Activated CD4-positive, alpha-beta T cell treated with anti-CD3 and anti-CD28 coated beads for 36 hours (primary cell): ENCODE data around the gene FGD5. TPM values are rescaled to one million over a fixed set of nuclear protein-coding genes. Genes with fewer than 3 reads are reported as not detected.
"Not testable (repeated sequence)": the region's sequence is repeated elsewhere in the genome, so short reads cannot be mapped to it uniquely, and the experiment has no call there.

Source experiments
- ATAC-seq: fragments of 200-7000 bp; cut with Tn5 transposase; one replicate; pipeline ENCODE4 v1.10.0; 2021; ENCODE audit warnings: mild to moderate bottlenecking, moderate library complexity
- CTCF ChIA-PET: fragments of 350-600 bp; sonication (Branson Sonifier 250); formaldehyde crosslinking; loops from one replicate; lab custom pipeline; 2021; ENCODE audit warnings: antibody characterized with exemption; lab: Charles Lee
- POLR2A ChIA-PET: fragments of 350-600 bp; sonication (Branson Sonifier 250); formaldehyde crosslinking; loops from one replicate; lab custom pipeline; 2021; ENCODE audit warnings: antibody characterized with exemption, inconsistent platforms; lab: Charles Lee
- DNase-seq: peaks from one replicate; pipeline ENCODE4 v3.0.0-alpha.2; 2020
- H3K27ac Mint-ChIP-seq: one replicate; pipeline ENCODE4 v1.8.0; 2021; ENCODE audit warnings: mixed read lengths
- H3K27me3 Mint-ChIP-seq: one replicate; pipeline ENCODE4 v1.8.0; 2021; ENCODE audit warnings: mixed read lengths
- H3K36me3 Mint-ChIP-seq: one replicate; pipeline ENCODE4 v1.8.0; 2021; ENCODE audit warnings: low read depth, mixed read lengths
- H3K4me1 Mint-ChIP-seq: one replicate; pipeline ENCODE4 v1.8.0; 2021; ENCODE audit warnings: mixed read lengths
- H3K4me3 Mint-ChIP-seq: one replicate; pipeline ENCODE4 v1.8.0; 2021; ENCODE audit warnings: mild to moderate bottlenecking, moderate library complexity, mixed read lengths
- H3K9me3 Mint-ChIP-seq: one replicate; pipeline ENCODE4 v1.8.0; 2021; ENCODE audit warnings: low read depth, mixed read lengths
- intact Hi-C, 2 experiments: fragments of 100-400 bp; cut with DNase I in 1 of 2; cut with micrococcal nuclease in 1 of 2; formaldehyde crosslinking; loops; one replicate each; pipeline versions ENCODE4 v1.14.2 to v1.15.1; 2022 to 2024; cut with DNase I, micrococcal nuclease
- total RNA-seq, 2 experiments: library from RNA; stranded (reverse); gene quantifications; one replicate each; pipeline ENCODE4 v1.2.3, GENCODE V29; 2021

Gene FGD5
- total RNA-seq, 2 experiments from 2014 or later: 0.09 TPM; not detected in 1

- ChIA-PET CTCF (no interaction called here), POLR2A (no interaction called here)
- H3K36me3 Mint-ChIP-seq: no peaks in the 10 kb centered on the region
- H3K9me3 Mint-ChIP-seq: no peaks in the 10 kb centered on the region
- intact Hi-C loops: no loop called here
- no peak for ATAC-seq
- no peak for DNase-seq
- H3K27me3 Mint-ChIP-seq: peaks cover 47% of the 10 kb centered on the region
- H3K4me3 Mint-ChIP-seq: no peak overlapping the region
- H3K27ac Mint-ChIP-seq: no peak overlapping the region
- peaks cover 7% of the 10 kb centered on the region for H3K4me1 Mint-ChIP-seq
Measured at GRCh38 chr3:14808502-14809266, 10.1 kb upstream of the FGD5 start.

GRCh38 chr3:14809611-14810010 lies 9.2 kb upstream of the FGD5 start:
- intact Hi-C loops, POLR2A ChIA-PET, H3K36me3 Mint-ChIP-seq, ATAC-seq, H3K27ac Mint-ChIP-seq, H3K9me3 Mint-ChIP-seq, DNase-seq, H3K4me3 Mint-ChIP-seq, CTCF ChIA-PET, H3K4me1 Mint-ChIP-seq: not testable (repeated sequence)
- H3K27me3 Mint-ChIP-seq: peaks cover 45% of the 10 kb centered on the region

DNA sequence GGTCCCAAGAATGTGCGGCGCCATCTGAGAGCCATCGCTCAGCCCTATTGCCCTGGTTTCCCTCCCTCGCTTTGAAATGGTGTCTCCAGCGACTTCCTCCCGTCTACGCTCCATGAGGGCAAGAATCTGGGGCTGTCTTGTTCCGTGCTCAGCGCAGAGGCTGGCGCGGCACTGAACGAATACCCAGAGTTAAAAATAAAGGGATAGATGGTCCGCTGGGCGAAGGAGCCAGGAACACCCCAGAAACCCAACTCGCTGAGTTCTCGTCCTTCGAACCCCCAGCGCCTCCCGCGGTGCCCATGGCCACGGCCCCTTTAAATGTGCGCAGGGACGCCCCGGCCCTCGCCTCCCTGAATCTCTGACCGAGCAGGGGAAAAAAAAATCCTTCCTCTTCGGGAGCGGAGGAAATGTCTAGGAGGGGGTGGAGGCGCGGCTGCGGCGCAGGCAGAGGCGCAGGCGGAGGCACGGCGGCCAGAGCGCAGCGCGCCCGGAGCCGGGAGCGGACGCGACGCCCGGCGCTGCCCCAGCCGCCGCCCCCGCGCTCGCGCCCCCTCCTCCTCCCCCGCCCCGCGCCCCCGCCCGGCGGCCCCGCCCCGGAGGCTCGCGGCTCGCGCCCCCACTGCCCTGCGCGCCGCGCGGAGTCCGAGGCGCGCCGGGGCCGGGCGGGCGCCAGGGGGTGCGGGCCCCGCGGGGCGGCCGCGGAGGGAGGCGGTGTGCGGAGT lies 8.5 kb upstream of the FGD5 start:
- H3K4me1 Mint-ChIP-seq: peaks cover 5% of the 10 kb centered on the region
- ATAC-seq (no peak), DNase-seq (no peak)
- ChIA-PET CTCF (no interaction called here), POLR2A (no interaction called here)
- no peaks in the 10 kb centered on the region for H3K36me3 Mint-ChIP-seq
- peaks cover 45% of the 10 kb centered on the region for H3K27me3 Mint-ChIP-seq
- intact Hi-C loops: no loop called here
- H3K27ac Mint-ChIP-seq: no peak overlapping the region
- no peaks in the 10 kb centered on the region for H3K9me3 Mint-ChIP-seq
- no peak overlapping the region for H3K4me3 Mint-ChIP-seq

DNA sequence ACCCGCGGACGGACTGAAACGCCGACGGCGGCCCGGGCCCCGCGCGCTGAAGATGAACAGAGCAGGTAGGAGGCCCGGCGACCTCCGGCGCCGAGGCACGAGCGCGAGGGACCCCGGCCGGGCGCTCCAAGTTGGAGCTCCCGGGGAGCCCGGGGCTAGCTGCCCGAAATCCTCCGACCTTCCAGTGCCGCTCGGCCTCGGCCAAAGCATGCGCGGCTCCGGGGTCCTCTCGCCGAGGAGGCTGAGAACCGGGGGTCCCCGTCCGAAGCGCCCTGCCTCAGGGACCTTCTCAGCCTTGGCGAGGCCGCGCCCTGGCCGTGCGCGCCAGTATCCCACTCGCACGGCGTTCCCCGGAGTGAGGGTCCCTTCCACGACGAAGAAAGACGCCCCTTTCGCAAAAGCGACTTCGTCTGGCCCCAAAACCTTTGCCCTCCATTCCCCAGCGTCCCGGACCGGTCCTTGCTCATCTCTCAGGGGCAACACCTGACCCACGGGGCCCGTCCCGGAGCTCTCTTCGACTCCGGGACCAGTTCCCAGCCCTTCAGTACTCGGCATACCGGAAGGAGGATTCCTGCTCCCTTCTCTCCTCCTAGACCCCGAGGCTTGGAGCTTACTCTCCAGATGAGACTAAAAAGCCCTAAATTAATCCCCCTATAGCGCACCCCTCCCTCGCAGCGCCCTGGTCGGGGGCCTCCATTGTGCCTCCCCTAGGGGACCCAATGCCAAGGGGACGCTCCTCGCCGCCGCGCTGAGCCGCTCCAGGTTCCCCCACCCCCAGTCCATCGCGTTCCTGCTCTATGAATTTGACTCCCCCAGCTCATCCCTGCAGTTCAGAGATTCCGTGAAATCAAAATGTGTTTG lies 7.7 kb upstream of the FGD5 start:
- H3K4me3 Mint-ChIP-seq: no peak overlapping the region
- ChIA-PET POLR2A (no interaction called here), CTCF (no interaction called here)
- DNase-seq (no peak), ATAC-seq (no peak)
- peaks cover 44% of the 10 kb centered on the region for H3K27me3 Mint-ChIP-seq
- no peaks in the 10 kb centered on the region for H3K36me3 Mint-ChIP-seq
- H3K4me1 Mint-ChIP-seq: peaks cover 5% of the 10 kb centered on the region
- no peak overlapping the region for H3K27ac Mint-ChIP-seq
- intact Hi-C loops: no loop called here
- no peaks in the 10 kb centered on the region for H3K9me3 Mint-ChIP-seq

GRCh38 chr3:14811684-14812083 lies 7.1 kb upstream of the FGD5 start:
- ChIA-PET POLR2A (no interaction called here), CTCF (no interaction called here)
- no peak overlapping the region for H3K4me3 Mint-ChIP-seq
- no peak overlapping the region for H3K27ac Mint-ChIP-seq
- H3K9me3 Mint-ChIP-seq: no peaks in the 10 kb centered on the region
- H3K4me1 Mint-ChIP-seq: peaks cover 5% of the 10 kb centered on the region
- H3K36me3 Mint-ChIP-seq: no peaks in the 10 kb centered on the region
- peaks cover 45% of the 10 kb centered on the region for H3K27me3 Mint-ChIP-seq
- ATAC-seq (no peak), DNase-seq (no peak)
- intact Hi-C loops: no loop called here

- H3K27me3 Mint-ChIP-seq: peaks cover 46% of the 10 kb centered on the region
- no peak overlapping the region for H3K27ac Mint-ChIP-seq
- DNase-seq: no peak
- ChIA-PET POLR2A (no interaction called here), CTCF (interaction anchor here (0.6 kb wide), 1 partner anchor 114 kb away, joined by 3 read pairs; no protein-coding TSS in a partner anchor)
- H3K4me1 Mint-ChIP-seq: peaks cover 5% of the 10 kb centered on the region
- H3K9me3 Mint-ChIP-seq: no peaks in the 10 kb centered on the region
- H3K4me3 Mint-ChIP-seq: no peak overlapping the region
- intact Hi-C loops: no loop called here
- no peak for ATAC-seq
- H3K36me3 Mint-ChIP-seq: no peaks in the 10 kb centered on the region
Measured at GRCh38 chr3:14812196-14812790, 6.5 kb upstream of the FGD5 start.

GRCh38 chr3:14814411-14814871 lies 4.3 kb upstream of the FGD5 start:
- intact Hi-C loops: no loop called here
- peaks cover 41% of the 10 kb centered on the region for H3K27me3 Mint-ChIP-seq
- H3K4me3 Mint-ChIP-seq: no peak overlapping the region
- H3K9me3 Mint-ChIP-seq: no peaks in the 10 kb centered on the region
- H3K27ac Mint-ChIP-seq: no peak overlapping the region
- POLR2A ChIA-PET: no interaction called here
- CTCF ChIA-PET: interaction anchor here (1.3 kb wide), 1 partner anchor 81 kb away, joined by 4 read pairs; no protein-coding TSS in a partner anchor
- DNase-seq (no peak), ATAC-seq (no peak)
- no peaks in the 10 kb centered on the region for H3K36me3 Mint-ChIP-seq
- H3K4me1 Mint-ChIP-seq: peaks cover 5% of the 10 kb centered on the region

- ATAC-seq (no peak), DNase-seq (no peak)
- ChIA-PET CTCF (interaction anchor here (0.8 kb wide), 1 partner anchor 14 kb away, joined by 3 read pairs; no protein-coding TSS in a partner anchor), POLR2A (interaction anchor here (0.6 kb wide), 1 partner anchor 59 kb away, joined by 3 read pairs; no protein-coding TSS in a partner anchor)
- H3K9me3 Mint-ChIP-seq: no peaks in the 10 kb centered on the region
- H3K27me3 Mint-ChIP-seq: peaks cover 31% of the 10 kb centered on the region
- intact Hi-C loops: no loop called here
- H3K27ac Mint-ChIP-seq: no peak overlapping the region
- H3K4me3 Mint-ChIP-seq: no peak overlapping the region
- peaks cover 1% of the 10 kb centered on the region for H3K4me1 Mint-ChIP-seq
- no peaks in the 10 kb centered on the region for H3K36me3 Mint-ChIP-seq
Measured at GRCh38 chr3:14816359-14816758, 2.4 kb upstream of the FGD5 start.

DNA sequence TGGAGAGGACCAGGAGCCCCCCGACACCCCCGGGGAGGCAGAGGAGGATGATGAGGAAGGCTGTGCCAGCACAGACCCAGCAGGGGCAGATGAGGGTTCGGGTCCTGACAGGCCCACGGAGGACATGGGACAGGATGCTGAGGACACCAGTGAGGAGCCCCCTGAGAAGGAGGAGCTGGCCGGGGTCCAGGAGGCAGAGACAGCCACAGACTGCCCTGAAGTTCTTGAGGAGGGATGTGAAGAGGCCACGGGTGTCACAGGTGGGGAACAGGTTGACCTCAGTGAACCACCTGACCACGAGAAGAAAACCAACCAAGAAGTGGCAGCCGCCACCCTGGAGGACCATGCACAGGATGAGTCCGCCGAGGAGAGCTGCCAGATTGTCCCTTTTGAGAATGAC lies 909 bp downstream of the FGD5 start:
- Mint-ChIP-seq H3K4me1 (no peaks in the 10 kb centered on the region), H3K9me3 (no peaks in the 10 kb centered on the region), H3K4me3 (no peak overlapping the region), H3K27me3 (peaks cover 8% of the 10 kb centered on the region), H3K36me3 (no peaks in the 10 kb centered on the region), H3K27ac (no peak overlapping the region)
- CTCF ChIA-PET: no interaction called here
- ATAC-seq (no peak), DNase-seq (no peak)
- POLR2A ChIA-PET: no interaction called here
- intact Hi-C loops: no loop called here

DNA sequence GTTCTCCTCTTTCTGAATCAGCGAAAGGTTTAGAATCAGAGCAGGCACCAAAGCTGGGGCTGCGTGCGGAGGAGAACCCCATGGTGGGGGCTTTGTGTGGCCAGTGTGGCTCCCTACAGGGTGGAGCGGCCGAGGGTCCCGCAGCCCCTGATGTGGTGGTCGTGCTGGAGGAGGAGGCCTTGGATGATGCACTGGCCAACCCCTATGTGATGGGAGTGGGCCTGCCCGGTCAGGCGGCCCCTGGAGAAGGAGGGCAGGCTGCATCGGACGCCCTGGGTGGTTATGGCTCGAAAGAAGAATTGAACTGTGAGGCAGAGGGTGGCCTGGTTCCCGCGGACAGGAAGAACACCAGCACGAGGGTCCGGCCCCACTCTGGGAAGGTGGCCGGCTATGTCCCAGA lies 1.4 kb downstream of the FGD5 start:
- no peak overlapping the region for H3K4me3 Mint-ChIP-seq
- H3K27ac Mint-ChIP-seq: no peak overlapping the region
- ChIA-PET CTCF (no interaction called here), POLR2A (no interaction called here)
- no peaks in the 10 kb centered on the region for H3K4me1 Mint-ChIP-seq
- no peaks in the 10 kb centered on the region for H3K9me3 Mint-ChIP-seq
- H3K36me3 Mint-ChIP-seq: no peaks in the 10 kb centered on the region
- peaks cover 3% of the 10 kb centered on the region for H3K27me3 Mint-ChIP-seq
- ATAC-seq (no peak), DNase-seq (no peak)
- intact Hi-C loops: no loop called here

- peaks cover 3% of the 10 kb centered on the region for H3K27me3 Mint-ChIP-seq
- no peak overlapping the region for H3K27ac Mint-ChIP-seq
- no peak for ATAC-seq
- ChIA-PET POLR2A (no interaction called here), CTCF (no interaction called here)
- no peaks in the 10 kb centered on the region for H3K4me1 Mint-ChIP-seq
- intact Hi-C loops: no loop called here
- H3K36me3 Mint-ChIP-seq: no peaks in the 10 kb centered on the region
- H3K9me3 Mint-ChIP-seq: no peaks in the 10 kb centered on the region
- no peak for DNase-seq
- no peak overlapping the region for H3K4me3 Mint-ChIP-seq
Measured at GRCh38 chr3:14821151-14821550, 2.4 kb downstream of the FGD5 start.
